ENCODE results near the gene MMP23B.
"Not testable (repeated sequence)": the region's sequence is repeated elsewhere in the genome, so short reads cannot be mapped to it uniquely, and the experiment has no call there.

The MMP23B gene

GRCh38 chr1:1666526-1666925, 34.6 kb downstream of the MMP23B start:
- no peak for DNase-seq (ENCODE audit: low spot score)

- no peak for DNase-seq (ENCODE audit: low spot score)
Measured at GRCh38 chr1:1669468-1670440, 37.8 kb downstream of the MMP23B start.

- no peak for DNase-seq (ENCODE audit: low spot score)
Measured at GRCh38 chr1:1670866-1671265, 38.9 kb downstream of the MMP23B start.

GRCh38 chr1:1671365-1672119, 39.6 kb downstream of the MMP23B start:
- DNase-seq (ENCODE audit: low spot score): no peak

- no peak for DNase-seq (ENCODE audit: low spot score)
Measured at GRCh38 chr1:1672181-1672965, 40.4 kb downstream of the MMP23B start.

GRCh38 chr1:1674806-1675205, 42.8 kb downstream of the MMP23B start:
- DNase-seq (ENCODE audit: low spot score): not testable (repeated sequence)

- not testable (repeated sequence) for DNase-seq (ENCODE audit: low spot score)
Measured at GRCh38 chr1:1675218-1675617, 43.2 kb downstream of the MMP23B start.

DNA sequence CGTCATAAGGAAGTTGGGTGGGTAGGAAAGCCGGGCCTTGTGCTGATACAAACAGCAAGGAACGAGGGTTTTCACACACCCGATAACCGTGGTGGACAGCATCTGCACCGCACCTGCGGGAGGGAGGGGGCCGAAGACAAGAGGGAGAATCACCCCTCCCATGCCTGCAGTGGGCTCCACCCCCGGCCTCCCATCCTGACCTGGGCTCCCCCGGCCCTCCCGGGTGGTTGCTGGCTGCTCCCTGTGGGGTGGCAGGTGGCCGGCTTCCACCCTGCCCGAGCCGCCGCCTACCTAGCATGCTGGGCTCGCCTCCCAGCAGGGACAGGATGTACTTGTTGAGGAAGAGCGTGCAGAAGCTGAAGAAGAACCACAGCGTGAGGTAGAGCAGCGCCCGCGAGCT, 44.1 kb downstream of the MMP23B start:
- DNase-seq (ENCODE audit: low spot score): not testable (repeated sequence)

GRCh38 chr1:1677718-1678580, 46.0 kb downstream of the MMP23B start:
- DNase-seq (ENCODE audit: low spot score): no peak

DNA sequence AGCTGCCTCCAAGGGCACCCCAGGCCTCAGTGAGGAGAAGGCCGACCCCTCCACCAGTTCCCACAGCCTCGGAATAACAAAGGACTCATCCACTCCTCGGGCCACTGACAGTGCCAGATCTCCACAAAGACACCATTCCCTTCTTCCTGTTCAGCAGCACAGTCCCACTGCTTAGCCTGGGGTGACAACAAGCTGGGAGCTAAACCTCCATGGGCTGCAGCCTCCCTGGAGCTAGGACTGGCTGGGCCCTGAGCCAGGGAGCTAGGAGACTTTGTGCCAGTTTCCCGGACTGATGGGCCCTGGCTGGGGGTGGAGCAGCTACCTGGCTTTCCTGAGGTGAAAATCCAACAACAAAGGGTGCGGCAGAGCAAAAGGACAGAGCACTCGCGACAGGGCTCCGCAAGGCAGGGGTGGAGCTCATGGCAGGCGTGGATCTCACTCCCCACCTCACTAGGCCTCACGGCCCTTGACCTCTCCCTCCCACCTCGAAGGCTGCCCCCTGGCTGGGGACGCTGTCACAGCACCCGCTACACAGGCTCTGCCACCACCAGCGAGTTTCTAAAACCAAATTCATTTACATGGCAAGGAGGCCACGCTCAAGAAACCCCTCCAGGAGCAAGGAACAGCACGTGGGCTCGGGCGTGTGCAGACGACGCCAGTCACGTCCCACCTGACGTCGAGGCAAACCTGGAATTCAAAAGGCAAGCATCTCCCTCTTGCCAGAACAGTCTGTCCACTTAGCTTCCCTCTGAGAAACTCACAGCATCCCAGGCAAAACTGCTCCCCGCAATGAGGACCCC, 46.8 kb downstream of the MMP23B start:
- no peak for DNase-seq (ENCODE audit: low spot score)

GRCh38 chr1:1680031-1680911, 48.3 kb downstream of the MMP23B start:
- DNase-seq (ENCODE audit: low spot score): no peak

DNA sequence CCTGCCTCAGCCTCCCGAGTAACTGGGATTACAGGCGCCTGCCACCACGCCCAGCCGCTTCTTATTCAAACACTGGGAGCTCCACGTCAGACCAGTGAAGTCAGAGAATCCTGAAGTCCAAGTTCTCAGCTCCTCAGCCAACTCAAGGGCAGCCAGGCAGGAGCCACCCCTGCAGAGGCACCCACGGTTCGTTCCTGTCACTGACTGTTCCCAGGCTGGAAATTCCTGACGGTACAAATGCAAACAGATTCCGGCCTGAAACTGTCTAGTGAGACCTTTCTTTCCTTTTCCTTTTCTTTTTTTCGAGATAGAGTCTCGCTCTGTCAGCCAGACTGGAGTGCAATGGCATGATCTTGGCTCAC, 48.9 kb downstream of the MMP23B start:
- no peak for DNase-seq (ENCODE audit: low spot score)

DNA sequence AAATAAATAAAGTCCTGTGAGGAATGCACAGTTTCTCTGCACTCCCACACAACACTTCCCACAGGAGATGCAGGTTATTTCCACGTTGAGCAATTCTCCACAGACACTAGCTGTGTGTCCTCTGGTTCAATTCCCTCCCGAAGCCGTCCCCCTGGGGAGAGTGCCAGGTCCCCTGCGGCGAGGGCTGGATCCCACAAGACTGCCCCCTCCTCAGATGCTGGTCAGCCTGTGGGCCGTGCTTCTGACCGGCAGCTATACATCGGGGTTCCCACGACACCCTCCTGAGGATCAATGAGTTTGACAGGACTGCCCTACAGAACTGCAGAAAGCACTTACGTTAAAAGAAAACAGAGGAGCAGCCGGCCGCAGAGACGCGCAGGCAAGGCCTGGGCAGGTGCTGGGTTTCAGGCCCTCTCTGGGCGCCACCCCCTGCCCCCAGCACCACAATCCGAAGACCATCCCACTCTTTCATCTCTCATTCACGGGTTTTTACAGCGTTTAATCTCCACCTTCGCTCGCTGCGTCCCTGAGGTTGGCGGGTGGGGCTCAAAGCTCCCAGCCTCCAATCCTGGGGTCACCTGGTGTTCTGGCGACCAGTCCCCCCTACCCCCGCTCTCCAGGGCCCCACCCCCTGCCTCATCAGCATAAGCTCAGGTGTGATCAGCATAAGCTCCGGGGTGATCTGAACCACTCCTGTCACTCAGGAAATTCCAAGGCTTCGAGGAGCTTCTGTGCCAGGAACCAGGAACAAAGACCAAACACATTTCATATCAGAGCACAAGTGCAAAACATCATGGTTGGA, 51.3 kb downstream of the MMP23B start:
- DNase-seq (ENCODE audit: low spot score): no peak

Data from AG08395 (cell line).